Activated CD4-positive, alpha-beta T cell treated with anti-CD3 and anti-CD28 coated beads, Interleukin-2, amount 50 U/mL, for 24 hours (primary cell): ENCODE results near the gene PTH2R.
"Not testable (repeated sequence)": the region's sequence is repeated elsewhere in the genome, so short reads cannot be mapped to it uniquely, and the experiment has no call there.

Source experiments
- DNase-seq, 2 donors: peaks; one replicate each; pipeline ENCODE4 v3.0.0-alpha.2; 2020; ENCODE audit warnings: low read depth in 1 of 2, low spot score in 1 of 2

PTH2R gene

GRCh38 chr2:208406474-208407451, at the start of gene PTH2R:
Gene PTH2R (plus strand): TSS chr2:208406792. CDS start chr2:208407044, 252 bp downstream.
- no peak for DNase-seq

- DNase-seq, result no peak
Measured at GRCh38 chr2:208356846-208357574, 49.6 kb upstream of the PTH2R start.

GRCh38 chr2:208358758-208359631, 47.6 kb upstream of the PTH2R start:
- DNase-seq, result no peak

- DNase-seq, result no peak
Measured at GRCh38 chr2:208359632-208359986, 47.0 kb upstream of the PTH2R start.

- DNase-seq, result no peak
Measured at GRCh38 chr2:208360259-208361076, 46.1 kb upstream of the PTH2R start.

GRCh38 chr2:208361077-208361441, 45.5 kb upstream of the PTH2R start:
- DNase-seq, result no peak

GRCh38 chr2:208363485-208363884, 43.1 kb upstream of the PTH2R start:
- DNase-seq, result no peak

- DNase-seq, result no peak
Measured at GRCh38 chr2:208366215-208367127, 40.1 kb upstream of the PTH2R start.

GRCh38 chr2:208369091-208369490, 37.5 kb upstream of the PTH2R start:
- DNase-seq, result no peak

- DNase-seq, result no peak
Measured at GRCh38 chr2:208370881-208371633, 35.5 kb upstream of the PTH2R start.

- DNase-seq, result no peak
Measured at GRCh38 chr2:208371634-208371935, 35.0 kb upstream of the PTH2R start.

GRCh38 chr2:208373460-208374089, 33.0 kb upstream of the PTH2R start:
- no peak for DNase-seq

- DNase-seq, result no peak
Measured at GRCh38 chr2:208375491-208376068, 31.0 kb upstream of the PTH2R start.

- not testable (repeated sequence) for DNase-seq
Measured at GRCh38 chr2:208377344-208377860, 29.2 kb upstream of the PTH2R start.

GRCh38 chr2:208379192-208379591, 27.4 kb upstream of the PTH2R start:
- no peak for DNase-seq

- DNase-seq, result no peak
Measured at GRCh38 chr2:208384637-208385036, 22.0 kb upstream of the PTH2R start.

GRCh38 chr2:208386541-208386940, 20.1 kb upstream of the PTH2R start:
- DNase-seq, result no peak

- no peak for DNase-seq
Measured at GRCh38 chr2:208389940-208390339, 16.7 kb upstream of the PTH2R start.
